GM18951 (cell line): Measurements from ENCODE around the gene CASP6.
"Not testable (repeated sequence)": the region's sequence is repeated elsewhere in the genome, so short reads cannot be mapped to it uniquely, and the experiment has no call there.

Experiments used
- POLR2A ChIP-seq: IDR thresholded peaks from 4 replicates; pipeline ENCODE4 v1.6.1; 2011; ENCODE audit warnings: mild to moderate bottlenecking; ENCODE audit not compliant: insufficient read length, insufficient read depth; ENCODE audit errors: extremely low read depth
- in situ Hi-C: fragments of 300-500 bp; cut with MboI; formaldehyde crosslinking; loops from one replicate; pipeline ENCODE4 v1.12.0; 2022; ENCODE audit warnings: low sequenced_read_pairs, mixed read lengths, inconsistent platforms; ENCODE audit not compliant: unreplicated experiment

CASP6 gene

GRCh38 chr4:109703664-109704361 is 568 bp upstream of the CASP6 start:
- TF ChIP-seq POLR2A, result no peak
- in situ Hi-C loops, result no loop called here

DNA sequence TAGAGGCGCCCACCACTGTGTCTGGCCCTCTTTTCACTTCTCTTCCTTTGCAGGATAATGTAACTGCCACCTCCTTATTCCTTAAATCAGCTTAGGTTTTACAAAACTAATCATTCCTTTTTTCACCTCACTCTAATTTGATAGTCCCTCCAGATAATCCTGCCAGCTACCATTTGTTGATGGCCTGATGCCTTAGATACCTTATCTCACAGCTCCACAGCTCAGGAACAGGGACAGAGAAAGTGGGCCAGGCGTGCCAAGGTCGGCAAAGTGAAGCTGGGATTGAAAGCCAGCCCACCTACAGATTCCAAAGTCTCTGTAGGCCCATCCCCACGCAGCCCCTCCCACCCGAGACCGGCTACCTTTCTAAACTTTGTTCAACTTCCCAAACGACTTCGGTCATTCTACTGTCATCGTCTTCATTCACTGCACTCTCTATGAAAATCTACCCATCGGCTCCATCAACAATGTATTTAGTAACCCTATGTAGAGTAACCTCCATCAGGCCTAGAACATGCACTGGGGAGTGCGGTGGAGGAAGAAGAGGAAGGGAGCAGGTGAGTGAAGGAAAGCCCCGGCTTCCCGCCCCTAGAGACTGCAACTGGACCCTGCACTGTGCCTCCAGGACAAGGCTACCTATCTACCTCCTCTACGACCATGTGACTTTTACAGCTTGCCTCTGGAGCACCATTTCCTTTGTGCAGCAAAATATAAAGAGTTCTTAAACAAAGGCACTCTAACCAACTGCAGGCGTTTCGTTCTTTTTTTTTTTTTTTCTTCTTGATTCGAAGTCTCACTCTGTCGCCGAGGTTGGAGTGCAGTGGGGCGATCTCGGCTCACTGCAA is 1.5 kb downstream of the CASP6 start:
- in situ Hi-C loops, result no loop called here
- TF ChIP-seq POLR2A, result no peak

DNA sequence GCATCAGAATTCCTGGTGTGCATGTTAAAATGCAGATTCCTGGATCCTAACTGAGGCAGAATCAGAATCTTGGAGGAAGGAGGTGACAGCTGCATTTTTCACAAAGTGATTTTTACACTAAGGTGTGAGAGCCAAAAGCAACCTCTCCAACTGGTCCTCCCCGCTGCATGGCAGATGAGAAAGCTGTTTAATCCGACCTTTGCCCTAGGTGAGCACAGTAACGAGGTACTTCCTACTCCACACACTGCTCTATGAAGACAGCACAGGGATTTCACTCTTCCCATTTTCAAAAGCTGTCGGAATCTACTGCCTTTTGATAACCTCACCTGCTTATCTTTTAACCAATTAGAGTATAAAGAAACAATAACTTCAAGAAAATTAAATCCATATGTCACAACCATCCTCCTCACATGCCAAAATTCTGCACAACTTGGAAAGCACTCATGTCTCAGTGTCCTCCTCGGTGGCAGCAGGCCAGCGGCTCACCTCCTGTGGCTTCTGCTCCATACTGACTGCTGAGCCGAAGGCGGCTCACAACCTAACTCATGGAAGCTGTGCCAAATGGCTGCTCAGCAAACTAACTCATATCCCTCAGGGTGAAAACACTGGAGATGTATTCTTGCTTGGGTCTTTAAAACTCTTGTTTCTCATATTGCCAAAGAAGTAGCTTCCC is 3.6 kb downstream of the CASP6 start:
- TF ChIP-seq POLR2A, result no peak
- in situ Hi-C loops, result no loop called here

DNA sequence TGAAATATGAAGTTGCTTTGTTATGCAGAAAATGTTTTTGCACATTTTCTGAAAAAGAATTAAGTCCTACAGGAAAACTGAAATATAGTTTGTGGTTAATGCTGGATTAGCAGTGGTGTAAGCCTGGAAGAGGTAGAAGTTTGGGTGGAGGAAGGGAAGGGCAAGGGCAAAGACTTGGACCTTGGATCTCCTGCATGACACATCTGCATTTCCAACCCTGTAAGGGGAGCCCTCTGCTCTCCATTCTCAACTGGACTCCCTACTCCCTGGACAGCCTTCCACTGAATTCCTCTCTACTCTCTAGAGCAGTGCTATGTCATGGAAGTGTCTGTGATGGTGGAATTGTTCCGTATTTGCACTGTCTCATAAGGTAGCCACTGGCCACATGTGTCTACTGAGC is 4.6 kb downstream of the CASP6 start:
- in situ Hi-C loops, result no loop called here

GRCh38 chr4:109691411-109691920 is 11.8 kb downstream of the CASP6 start:
- in situ Hi-C loops, result no loop called here
- no peak for TF ChIP-seq POLR2A

More for the DNA sequence above, 4.6 kb downstream of the CASP6 start:
- TF ChIP-seq POLR2A, result no peak

DNA sequence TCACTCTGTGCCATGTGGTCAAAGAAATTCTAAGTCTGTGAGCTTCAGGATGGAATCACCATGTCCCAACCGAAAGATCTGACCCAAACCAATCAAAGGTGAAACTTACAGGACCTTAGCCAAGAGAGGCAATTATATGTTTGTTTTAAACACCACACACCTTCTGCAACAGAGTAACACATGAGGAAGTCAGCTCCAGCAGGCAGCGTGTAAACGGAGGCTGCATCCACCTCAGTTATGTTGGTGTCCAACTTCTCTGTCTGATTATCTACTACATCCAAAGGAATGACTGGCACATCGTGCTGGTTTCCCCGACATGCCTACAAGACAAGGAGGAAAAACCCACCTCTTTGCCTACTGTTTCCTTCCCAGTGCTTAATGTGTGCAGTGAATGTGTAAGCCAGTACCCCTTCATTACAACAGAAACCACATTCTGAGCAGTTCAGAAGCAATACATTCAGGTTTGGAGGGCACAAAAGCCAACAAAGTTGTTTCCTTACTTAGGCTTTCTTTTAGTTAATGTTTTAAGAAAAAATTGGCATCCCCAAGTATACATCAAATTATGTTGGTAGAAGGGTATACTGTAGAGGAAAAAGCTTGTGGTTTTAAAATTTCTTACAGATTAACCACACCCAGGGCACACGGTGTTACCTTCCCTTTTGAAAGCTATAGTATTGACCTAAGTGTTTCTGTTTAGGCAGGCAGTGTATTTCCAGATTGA is 12.4 kb downstream of the CASP6 start:
- in situ Hi-C loops, result no loop called here
- TF ChIP-seq POLR2A, result no peak

- in situ Hi-C loops, result no loop called here
- no peak for TF ChIP-seq POLR2A
Measured at GRCh38 chr4:109684727-109685126, 18.5 kb downstream of the CASP6 start.

DNA sequence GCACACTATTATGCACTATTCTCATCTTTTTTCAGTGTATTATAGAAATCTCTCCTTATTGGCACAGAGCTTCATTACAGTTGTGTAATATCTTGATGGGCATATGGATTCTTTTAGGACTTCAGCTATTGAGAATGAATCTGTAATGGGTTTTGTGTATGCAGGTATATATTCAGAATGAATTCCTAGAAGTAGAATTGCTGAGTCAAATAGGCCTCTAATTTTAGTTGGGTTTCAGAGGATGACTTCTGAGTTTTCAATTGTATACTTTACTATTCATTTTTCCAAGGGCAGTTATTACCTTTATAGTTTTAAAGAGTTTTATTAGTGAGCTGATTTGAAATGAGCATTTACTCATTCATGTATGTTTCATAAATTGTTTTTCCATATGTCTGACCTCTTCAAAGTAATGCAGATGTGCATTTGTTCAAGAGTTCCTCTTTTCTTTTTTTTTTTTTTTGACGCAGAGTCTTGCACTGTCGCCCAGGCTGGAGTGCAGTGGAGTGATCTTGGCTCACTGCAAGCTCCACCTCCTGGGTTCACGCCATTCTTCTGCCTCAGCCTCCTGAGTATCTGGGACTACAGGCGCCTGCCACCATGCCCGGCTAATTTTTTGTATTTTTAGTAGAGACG is 19.5 kb downstream of the CASP6 start:
- no peak for TF ChIP-seq POLR2A
- in situ Hi-C loops, result no loop called here

DNA sequence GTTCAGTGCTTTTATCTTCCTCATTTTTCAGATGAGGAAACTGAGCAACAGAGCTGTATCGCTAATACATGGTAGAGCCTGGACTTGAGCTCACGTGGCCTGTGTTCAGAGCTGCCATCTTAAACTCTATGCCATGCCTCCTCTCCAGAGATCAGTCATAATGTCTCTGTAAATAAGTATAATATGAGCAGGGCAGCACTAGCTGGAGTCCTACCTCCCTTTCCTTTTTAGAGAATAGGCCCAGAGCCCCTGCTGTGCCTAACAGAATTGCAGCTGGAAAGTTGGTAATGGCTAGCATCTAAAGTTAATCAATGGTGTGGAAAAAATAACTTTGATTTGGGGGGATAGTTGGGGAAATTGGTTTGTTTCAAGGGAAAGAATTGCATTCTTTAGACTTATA is 20.4 kb downstream of the CASP6 start:
- in situ Hi-C loops, result no loop called here
- no peak for TF ChIP-seq POLR2A

DNA sequence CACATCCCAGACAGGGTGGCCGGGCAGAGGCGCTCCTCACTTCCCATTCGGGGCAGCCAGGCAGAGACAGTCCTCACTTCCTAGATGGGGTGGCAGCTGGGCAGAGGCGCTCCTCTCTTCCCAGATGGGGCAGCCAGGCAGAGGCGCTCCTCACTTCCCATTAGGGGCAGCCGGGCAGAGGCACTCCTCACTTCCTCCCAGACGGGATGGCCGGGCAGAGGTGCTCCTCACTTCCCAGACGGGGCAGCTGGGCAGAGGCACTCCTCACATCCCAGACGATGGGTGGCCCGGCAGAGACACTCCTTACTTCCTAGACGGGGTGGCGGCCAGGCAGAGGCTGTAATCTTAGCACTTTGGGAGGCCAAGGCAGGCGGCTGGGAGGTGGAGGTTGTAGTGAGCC is 24.3 kb downstream of the CASP6 start:
- in situ Hi-C loops, result not testable (repeated sequence)

DNA sequence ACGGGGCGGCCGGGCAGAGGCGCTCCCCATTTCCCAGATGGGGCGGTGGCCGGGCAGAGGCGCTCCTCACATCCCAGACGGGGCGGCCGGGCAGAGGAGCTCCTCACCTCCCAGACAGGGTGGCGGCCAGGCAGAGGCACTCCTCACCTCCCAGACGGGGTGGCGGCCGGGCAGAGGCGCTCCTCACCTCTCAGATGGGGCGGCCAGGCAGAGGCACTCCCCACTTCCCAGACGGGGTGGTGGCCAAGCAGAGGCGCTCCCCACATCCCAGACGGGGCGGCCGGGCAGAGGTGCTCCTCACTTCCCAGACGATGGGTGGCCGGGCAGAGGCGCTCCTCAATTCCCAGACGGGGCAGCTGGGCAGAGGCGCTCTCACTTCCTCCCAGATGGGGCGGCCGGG is 24.8 kb downstream of the CASP6 start:
- in situ Hi-C loops, result not testable (repeated sequence)

DNA sequence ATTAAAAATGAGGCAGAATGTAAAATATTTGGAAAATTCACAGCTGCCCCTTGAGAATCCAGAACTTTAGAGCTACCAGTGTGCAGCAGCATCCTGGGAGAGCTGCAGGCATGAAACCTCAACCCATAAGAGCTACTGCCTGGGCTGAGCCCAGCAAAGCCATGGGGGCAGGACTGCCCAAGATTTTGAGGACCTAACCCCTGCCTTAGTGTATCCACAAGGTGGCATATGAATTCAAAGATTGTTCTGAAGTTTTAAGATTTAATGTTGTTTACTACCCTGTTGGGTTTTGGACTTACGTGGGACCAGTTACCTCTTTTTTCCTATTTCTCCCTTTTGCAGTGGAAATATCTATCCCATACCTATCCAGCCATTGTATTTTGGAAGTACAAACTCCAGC is 26.4 kb downstream of the CASP6 start:
- no peak for TF ChIP-seq POLR2A
- in situ Hi-C loops, result no loop called here

GRCh38 chr4:109675843-109676242 is 27.4 kb downstream of the CASP6 start:
- no peak for TF ChIP-seq POLR2A
- in situ Hi-C loops, result no loop called here
